ENCODE data around the gene CACNA1B.

DNA sequence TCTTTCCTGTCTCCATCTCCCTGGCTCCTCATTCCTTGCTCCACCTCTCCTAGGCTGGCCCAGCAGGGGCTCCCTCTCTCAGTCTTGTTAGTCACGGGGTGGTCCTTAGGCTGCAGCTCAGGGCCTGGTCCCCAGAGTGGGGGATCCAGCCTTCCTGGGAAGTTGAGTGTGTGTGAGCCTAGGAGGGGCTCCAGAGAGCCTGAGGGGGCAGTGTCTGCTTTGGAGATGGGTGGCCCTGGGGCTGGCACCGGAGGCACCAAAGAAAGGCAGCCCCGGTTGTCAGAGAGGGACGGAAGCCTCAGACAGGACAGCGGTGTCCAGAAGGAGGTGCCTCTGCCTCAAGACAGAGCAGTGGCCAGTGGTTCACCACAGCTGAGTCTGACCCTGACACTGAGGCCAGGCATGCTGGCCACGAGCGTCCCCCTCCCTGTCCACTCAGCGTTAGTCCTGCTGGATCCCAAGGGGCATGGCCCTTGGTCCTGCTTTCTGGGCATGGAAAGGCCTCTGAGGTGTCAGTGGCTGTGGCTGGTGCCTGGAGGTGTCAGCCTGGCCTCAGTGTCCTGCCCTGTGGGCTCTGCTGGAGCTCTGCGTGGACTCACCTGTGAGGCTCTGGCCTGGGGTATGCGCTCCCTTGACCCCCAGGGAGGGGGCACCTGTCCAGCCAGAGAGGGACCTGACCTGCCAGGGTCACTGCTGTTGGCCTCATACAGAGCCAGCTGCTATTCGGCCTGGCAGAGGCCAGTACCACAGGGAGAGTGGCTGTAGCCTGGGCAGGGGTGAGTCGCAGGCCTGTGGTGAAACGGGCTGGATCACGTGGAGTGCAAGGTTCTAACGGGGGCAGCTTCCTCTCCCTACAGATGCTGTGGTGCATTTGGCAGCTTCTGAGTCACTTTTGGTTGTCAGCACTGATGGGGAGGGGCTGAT is 130.6 kb downstream of the CACNA1B start:
- TF ChIP-seq CTCF (IDR thresholded peaks at IDR 0.05) (no peak), POLR2A (IDR thresholded peaks at IDR 0.05) (no peak), POLR2AphosphoS5 (IDR thresholded peaks at IDR 0.05) (no peak), EP300 (IDR thresholded peaks at IDR 0.05) (no peak)

All from suprapubic skin (tissue), 4 donors.